ENCODE measurements around the gene CNP.

The CNP gene

GRCh38 chr17:41942626-41943373, 23.8 kb upstream of the CNP start:
- no peak for DNase-seq

DNA sequence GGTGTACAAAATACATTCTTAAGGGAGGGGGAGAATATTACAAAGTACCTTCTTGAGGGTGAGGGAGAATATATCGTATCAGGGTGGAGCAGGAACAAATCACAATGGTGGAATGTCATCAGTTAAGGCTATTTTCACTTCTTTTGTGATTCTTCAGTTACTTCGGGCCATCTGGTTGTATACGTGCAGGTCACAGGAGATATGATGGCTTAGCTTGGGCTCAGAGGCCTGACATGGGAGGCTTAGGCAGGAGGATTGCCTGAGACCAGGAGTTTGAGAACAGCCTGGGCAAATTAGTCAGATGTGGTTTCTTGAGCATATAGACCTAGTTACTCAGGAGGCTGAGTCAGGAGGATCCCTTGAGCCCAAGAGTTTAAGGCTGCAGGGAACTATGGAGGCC, 23.1 kb upstream of the CNP start:
- DNase-seq: no peak

DNA sequence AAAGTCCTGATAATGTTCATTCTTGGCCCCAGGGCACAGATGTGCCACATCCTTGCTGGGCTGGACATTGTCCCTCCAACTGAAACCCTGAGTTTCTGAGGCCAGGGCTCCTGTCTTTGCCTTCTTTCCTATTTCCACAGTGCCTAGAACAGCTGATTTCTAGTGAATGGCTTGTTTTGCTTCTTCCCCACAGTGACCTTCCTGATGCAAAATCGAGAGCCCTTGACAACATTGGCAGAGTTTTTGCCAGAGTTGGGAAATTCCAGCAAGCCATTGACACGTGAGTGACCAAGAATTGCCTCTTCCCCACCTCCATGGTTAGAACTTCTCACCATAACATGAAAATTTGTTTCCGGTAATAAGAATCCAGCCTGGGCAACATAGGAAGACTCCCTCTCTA, 21.7 kb upstream of the CNP start:
- no peak for DNase-seq

DNA sequence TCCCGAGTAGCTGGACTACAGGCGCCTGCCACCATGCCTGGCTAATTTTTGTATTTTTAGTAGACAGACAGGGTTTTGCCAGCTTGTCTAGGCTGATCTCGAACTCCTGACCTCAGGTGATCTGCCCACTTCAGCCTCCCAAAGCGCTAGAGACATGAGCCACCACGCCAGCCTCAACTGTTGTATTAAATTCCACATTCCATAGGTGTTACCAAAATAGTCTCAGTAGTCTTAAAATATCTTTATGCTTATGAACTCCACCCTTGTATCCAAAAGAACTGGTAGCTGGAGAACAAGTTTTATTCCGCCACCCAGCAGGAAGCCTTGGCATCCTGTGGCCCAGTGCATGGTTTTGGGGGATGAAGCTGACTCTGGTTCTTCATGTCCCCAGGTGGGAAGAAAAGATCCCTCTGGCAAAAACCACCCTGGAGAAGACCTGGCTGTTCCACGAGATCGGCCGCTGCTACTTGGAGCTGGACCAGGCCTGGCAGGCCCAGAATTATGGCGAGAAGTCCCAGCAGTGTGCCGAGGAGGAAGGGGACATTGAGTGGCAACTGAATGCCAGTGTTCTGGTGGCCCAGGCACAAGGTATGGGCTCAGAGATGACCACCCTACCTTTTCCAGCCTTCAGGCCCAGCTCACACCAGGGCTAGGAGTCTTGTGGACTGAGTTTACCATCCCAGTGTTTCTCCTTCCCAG, 17.7 kb upstream of the CNP start:
- DNase-seq: no peak

DNA sequence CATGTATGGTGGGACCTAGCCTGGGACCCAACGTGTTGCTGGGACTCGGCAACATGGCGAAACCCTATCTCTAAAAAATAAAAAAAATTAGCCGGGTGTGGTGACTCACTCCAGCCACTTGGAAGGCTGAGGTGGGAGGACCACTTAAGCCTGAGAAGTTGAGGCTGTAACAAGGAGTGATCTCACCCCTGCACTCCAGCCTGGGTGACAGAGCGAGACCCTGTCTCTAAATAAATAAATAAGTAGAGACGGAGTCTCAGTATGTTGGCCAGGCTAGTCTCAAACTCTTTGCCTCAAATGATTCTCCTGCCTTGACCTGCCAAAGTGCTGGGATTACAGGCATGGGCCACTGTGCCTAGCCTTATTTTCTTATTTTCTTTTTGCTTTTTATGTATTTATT, 10.1 kb upstream of the CNP start:
- DNase-seq: no peak

- DNase-seq: no peak
These were observed 9.3 kb upstream of the CNP start for GRCh38 chr17:41957031-41957868.

- no peak for DNase-seq
These were observed 8.6 kb upstream of the CNP start for GRCh38 chr17:41957869-41958439.

GRCh38 chr17:41959030-41959335, 7.6 kb upstream of the CNP start:
- DNase-seq: no peak

- DNase-seq: no peak
These were observed 7.1 kb upstream of the CNP start for GRCh38 chr17:41959336-41960095.

DNA sequence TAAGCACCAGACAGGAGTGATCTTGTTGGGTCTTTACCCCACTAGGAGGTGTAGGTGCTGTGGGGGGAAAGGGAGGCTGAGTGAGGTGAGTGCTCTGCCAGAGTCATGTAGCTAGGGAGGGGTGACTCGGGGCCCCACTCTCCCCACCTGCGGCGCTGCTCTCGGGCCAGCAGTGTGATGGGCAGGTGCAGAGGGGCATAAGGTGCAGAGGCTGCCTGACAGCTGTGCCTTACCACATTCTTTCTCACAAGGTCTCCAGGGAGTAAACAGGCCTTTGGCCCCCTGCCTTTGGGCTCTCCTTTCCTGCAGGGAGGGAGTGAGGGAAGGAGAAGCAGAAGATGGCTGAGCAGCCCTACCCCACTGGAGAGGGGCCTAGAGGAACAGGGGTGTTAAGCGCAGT, 4.5 kb upstream of the CNP start:
- no peak for DNase-seq

GRCh38 chr17:41962768-41963434, 3.7 kb upstream of the CNP start:
- DNase-seq: peak; percentile 79

GRCh38 chr17:41965694-41966462, 717 bp upstream of the CNP start:
- DNase-seq: peak; percentile 81

DNA sequence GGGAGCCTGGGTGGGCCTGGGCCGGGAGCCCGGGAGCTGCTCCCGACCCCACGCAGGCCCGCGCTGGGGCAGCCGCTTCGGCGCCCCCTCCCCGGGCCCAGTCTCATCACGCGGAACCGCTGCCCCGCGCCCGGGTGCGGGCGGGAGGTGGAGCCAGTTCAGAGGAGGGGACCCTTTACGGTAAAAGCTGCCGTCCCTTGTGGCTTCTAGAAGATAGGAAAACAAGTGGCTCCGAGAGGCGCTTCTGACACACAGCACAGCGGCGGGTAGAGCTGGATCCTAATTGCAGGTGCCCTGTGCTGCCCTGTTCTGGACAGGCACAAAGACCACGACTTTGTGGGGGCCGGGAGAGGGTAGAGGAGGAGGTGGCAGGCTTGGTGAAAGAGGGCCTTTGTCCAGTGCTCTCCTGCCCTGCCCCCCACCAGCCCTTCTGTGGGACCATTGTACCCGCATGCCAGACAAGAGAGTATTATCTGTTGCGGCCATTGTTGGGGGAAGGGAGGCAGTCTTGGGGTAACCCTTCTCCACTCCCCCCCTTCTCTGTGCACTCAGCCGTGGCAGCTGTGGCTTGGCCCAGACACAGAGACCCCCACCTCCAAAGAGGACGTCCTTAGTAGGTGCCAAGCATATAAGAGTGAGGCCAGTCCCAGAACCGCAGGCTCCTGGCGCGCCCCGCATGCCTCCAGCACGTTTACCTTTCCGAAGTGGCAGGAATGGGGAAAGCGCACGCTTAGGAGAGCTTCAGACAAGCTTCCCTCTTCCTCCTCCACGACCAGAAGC, 736 bp downstream of the CNP start:
- DNase-seq: peak; percentile 66

DNA sequence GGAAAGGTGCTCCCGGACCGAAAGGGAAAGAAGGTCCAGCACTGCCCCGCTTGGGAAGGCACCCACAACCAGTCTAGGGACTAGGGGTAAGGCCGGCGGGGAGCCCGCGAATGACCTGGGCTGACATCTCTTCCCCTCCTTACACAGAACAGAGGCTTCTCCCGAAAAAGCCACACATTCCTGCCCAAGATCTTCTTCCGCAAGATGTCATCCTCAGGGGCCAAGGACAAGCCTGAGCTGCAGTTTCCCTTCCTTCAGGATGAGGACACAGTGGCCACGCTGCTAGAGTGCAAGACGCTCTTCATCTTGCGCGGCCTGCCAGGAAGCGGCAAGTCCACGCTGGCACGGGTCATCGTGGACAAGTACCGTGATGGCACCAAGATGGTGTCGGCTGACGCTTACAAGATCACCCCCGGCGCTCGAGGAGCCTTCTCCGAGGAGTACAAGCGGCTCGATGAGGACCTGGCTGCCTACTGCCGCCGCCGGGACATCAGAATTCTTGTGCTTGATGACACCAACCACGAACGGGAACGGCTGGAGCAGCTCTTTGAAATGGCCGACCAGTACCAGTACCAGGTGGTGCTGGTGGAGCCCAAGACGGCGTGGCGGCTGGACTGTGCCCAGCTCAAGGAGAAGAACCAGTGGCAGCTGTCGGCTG, 1.5 kb downstream of the CNP start:
- no peak for DNase-seq

DNA sequence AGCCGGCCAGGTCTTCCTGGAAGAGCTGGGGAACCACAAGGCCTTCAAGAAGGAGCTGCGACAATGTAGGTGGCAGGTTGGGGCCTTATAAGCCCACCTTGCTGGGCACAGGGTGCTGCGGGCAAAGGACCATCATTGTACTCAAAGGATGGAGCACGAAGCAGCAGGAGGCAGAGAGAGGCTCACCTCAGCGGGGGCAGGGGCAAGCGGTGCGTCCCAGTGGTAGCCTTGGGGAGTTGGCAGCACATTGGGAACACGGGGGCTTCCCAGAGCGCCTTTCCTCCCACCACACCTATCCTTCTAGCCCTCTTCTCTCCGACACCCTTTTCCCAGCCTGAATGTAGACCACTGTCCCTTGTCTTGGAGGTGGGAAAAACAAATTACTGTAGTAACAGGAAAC, 2.1 kb downstream of the CNP start:
- no peak for DNase-seq

DNA sequence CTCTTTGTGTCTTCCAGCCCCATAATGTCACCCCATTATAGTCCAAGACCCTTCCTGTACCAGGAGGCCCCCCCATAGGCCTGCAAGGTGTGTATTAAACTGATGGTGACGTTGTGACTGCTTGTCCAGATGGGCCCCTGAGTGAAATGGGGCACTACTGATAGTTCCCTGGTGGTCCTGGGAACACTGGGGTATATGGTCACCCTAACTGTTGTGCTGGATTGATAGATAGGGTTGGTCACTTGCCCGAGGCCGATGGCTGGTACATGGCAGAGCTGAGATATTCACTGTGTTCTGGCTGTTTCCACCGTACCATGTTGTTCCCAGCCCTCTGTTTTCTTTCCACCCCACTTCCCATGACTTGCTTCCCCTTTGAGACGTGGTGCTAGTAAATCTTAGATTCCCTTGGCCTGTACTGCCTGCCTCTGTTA, 4.3 kb downstream of the CNP start:
- no peak for DNase-seq

DNA sequence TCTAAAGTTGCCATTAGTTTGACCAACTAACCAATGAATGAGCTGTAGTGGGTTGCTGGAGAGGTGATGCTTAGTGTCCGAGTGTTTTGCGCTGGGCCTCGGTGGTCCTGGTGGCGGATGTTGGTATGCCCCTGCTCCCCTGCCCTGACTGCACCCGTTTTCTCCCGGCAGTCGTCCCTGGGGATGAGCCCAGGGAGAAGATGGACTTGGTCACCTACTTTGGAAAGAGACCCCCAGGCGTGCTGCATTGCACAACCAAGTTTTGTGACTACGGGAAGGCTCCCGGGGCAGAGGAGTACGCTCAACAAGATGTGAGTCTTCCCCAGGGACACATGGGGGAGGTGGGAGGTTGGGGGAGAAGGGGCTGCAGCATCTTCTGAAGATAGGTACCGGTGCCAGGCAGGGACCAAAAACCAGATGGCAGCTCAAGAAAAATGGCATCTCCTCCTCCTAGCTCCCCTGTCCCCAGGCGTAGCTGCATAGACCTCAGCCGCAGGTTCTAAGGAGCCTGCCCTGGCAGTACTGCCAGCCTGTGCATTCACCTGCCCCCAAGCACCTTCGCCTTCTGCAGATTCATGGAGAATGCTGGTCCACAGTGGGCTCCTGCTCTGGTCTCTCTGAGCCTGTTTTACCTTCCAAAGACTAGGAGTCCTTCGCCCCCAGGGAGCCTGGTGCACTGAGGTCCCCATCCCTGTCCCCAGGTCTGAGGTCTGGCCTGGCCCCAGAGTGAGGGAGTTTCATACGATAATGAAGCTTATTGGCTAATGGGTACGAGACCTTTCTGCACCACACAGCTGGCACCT, 5.3 kb downstream of the CNP start:
- DNase-seq: no peak

DNA sequence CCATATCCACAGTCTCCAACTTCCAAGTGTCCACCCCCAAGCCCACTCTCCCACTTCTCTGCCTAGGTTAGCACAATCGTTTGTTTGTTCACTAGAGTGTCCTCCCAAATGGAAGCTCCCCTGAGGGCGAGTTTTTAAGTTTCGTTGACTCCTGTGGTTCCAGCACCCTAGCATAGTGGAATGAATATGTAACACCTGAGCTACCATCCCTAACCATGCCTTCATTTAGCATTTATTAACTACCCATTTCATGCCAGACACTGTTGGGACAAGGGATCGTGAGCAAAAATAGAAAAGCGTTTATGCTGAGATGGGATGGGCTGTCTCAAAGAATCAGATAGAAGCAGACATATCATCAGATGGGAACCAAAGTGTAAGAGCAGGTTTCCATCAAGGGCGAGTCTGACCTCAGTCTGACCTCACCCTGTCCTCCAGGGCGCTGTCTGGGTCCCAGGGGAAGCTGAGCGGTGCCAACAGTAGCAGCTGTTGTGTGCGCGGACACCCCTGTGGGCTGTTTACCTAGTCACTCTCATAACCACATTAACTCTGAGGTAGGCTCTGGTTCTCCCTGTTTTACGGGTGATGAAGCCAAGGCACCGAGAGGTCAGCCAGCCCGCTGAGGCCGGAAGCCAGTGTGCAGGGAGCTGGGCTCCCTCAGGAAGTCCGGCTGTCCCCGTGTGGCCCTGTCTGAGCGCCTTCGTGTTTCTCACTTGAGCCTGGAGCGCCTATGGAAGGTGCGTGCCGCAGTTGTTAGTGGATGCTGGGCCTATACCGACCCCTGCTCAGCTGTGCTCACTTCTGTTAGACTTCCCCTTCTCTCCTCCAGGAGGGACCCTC, 6.2 kb downstream of the CNP start:
- no peak for DNase-seq
